Heart left ventricle (tissue), 13 donors: ENCODE results near the gene HS3ST1.

Experiments
- CTCF ChIP-seq, 12 donors: fragments of 200-600 bp; sonication (generic) in 4 of 12; IDR thresholded peaks; one replicate each; pipeline versions ENCODE4 v1.5.0 to v1.8.0; 2018 to 2022; ENCODE audit warnings: antibody characterized with exemption in 12 of 12, mild to moderate bottlenecking in 5 of 12
- POLR2A ChIP-seq, 2 donors: fragments of 450-650 bp; IDR thresholded peaks; one replicate each; pipeline ENCODE4 v1.6.1; 2017; ENCODE audit warnings: antibody characterized with exemption in 2 of 2, mild to moderate bottlenecking in 2 of 2, moderate library complexity in 2 of 2
- donor health status: ischemic (EF 13 %, LVEDD 7.1; RV severe dilation, severe dysfunction).
- donor health status: DM: no; HTN: yes; CAD: no.
- donor health status: DM: no; HTN: no; CAD: no.
- donor health status: ischemic (EF 25% LVEDD 6.9; RV normal size, moderate dysfunction).
- donor health status: ischemic (EF 25% LVEDD 5.7; RV mildly dilated, moderate dysfunction).
- donor health status: ischemic (EF 35%, LVEDD 5.7; RV mildly dilated, moderate dysfunction).
- donor health status: nonischemic (EF 11% LVEDD 7.7; RV severe dilation, severe dysfunction).
- donor health status: DM: yes; HTN: yes; CAD: no.
- donor health status: PGD.
- donor health status: ischemic (EF 29% LVEDD 5.4; RV normal size, mild dysfunction).
- donor health status: nonischemic (EF 23%, LVEDD 6.1; RV moderate dilation, normal function).

GRCh38 chr4:11428231-11428898, at the start of gene HS3ST1:
- TF ChIP-seq CTCF (IDR thresholded peaks at IDR 0.05) (no peak), POLR2A (IDR thresholded peaks at IDR 0.05) (no peak)
